ENCODE results near the gene SLC23A2.

The SLC23A2 gene

DNA sequence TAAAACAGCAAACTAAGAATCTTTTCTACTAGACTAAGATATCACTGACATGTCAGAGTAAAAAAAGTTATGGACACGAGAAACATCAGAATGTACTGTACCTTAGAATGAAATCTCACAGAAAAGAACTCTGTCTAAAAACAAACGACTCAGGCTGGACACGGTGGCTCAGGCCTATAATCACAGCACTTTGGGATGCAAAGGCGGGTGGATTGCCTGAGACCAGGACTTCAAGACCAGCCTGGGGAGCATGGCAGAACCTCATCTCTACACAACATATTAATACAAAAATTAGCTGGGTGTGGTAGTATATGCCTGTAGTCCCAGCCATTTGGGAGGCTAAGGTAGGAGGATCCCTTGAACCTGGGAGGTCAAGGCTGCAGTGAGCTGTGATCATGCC lies 157.0 kb downstream of the SLC23A2 start:
- no peak overlapping the region for H3K4me3 ChIP-seq (replicated peaks; ENCODE audit: low read depth, low read length)
- DNase-seq (ENCODE audit: extremely low read depth, low read depth) = no peak
- TF ChIP-seq, protein P1, sequence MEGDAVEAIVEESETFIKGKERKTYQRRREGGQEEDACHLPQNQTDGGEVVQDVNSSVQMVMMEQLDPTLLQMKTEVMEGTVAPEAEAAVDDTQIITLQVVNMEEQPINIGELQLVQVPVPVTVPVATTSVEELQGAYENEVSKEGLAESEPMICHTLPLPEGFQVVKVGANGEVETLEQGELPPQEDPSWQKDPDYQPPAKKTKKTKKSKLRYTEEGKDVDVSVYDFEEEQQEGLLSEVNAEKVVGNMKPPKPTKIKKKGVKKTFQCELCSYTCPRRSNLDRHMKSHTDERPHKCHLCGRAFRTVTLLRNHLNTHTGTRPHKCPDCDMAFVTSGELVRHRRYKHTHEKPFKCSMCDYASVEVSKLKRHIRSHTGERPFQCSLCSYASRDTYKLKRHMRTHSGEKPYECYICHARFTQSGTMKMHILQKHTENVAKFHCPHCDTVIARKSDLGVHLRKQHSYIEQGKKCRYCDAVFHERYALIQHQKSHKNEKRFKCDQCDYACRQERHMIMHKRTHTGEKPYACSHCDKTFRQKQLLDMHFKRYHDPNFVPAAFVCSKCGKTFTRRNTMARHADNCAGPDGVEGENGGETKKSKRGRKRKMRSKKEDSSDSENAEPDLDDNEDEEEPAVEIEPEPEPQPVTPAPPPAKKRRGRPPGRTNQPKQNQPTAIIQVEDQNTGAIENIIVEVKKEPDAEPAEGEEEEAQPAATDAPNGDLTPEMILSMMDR (IDR thresholded peaks at IDR 0.05; ENCODE audit: low read depth, low read length, missing control alignments) = no peak

DNA sequence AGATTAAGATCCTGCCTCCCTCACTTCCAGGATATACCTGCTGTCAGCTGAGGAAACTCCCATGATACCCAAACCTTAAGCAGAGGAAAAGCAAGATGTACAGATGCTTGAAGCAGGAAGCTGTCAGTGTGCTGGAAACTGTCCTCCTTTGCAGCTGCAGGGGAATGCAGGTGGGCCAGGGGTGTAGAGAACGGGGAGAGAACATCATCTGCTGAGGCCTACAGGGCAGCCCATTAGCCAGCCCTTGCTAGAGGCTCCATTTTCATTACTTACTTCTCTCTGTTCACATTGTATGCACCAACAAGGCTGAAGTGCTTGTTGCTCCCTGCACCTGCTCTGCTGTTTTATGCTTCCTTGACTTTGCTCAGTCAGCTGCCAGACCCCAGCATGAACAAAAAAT lies 160.5 kb downstream of the SLC23A2 start:
- H3K4me3 ChIP-seq (replicated peaks; ENCODE audit: low read depth, low read length) = no peak overlapping the region
- no peak for DNase-seq (ENCODE audit: extremely low read depth, low read depth)
- TF ChIP-seq, protein P1 (IDR thresholded peaks at IDR 0.05; ENCODE audit: low read depth, low read length, missing control alignments) = no peak

DNA sequence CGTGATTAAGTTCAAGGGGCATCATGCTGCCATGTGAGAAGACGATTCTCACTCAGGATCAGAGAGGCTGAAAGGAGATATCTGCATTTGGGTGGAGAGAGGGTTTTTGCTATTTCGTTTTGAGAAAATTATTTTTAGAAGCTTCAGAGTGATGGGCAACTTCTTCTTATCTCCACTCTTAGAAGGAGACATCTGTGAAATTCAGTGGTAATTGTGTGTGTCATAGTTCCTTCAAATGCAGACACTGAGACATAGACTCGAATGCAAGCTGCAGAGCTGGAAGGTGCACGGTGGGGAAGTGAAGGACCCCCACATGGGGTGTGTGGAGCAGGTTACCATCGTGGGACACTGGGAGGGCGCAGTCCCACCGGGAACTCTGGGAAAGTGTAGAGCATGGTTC lies 162.8 kb downstream of the SLC23A2 start:
- H3K4me3 ChIP-seq (replicated peaks; ENCODE audit: low read depth, low read length) = no peak overlapping the region
- DNase-seq (ENCODE audit: extremely low read depth, low read depth) = no peak
- TF ChIP-seq, protein P1 (IDR thresholded peaks at IDR 0.05; ENCODE audit: low read depth, low read length, missing control alignments) = no peak

DNA sequence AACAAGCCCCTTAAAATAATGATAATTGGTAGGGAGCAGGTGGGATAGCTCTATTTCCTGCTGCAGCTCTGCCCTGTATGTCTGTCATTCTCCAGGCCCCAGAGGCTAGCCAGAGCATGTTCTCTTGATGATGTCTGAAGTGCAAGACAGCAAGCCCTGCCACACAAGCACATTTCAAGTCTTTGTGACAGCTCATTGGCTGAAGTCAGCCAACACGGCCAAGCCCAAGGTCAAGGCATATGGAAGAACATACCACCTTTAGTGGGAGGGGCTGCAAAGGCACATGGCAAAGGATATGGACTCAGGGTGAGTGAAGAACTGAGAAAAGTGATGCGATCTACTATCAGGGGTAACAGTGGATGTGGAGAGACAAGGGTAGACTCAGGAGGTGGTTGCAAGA lies 163.6 kb downstream of the SLC23A2 start:
- H3K4me3 ChIP-seq (replicated peaks; ENCODE audit: low read depth, low read length) = no peak overlapping the region
- TF ChIP-seq, protein P1 (IDR thresholded peaks at IDR 0.05; ENCODE audit: low read depth, low read length, missing control alignments) = no peak
- no peak for DNase-seq (ENCODE audit: extremely low read depth, low read depth)

DNA sequence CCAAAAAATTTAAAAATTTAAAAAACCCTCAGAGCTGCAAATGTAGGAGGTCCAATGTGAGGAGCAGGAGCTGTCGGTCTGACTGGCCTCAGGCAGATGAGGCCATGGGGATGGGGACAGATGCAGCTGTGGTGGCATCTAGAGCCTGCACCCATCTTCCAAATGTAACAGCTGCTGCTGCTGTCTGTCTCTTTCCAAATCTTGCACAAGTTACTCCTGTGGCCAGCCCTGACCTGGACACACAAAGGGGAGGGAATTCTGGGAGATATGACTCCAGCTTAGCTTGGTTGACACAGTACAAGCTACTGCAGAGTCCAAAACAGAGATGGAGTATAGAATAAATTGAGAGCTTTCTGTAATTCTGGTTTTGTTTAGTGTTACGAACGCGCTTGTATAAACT lies 164.4 kb downstream of the SLC23A2 start:
- DNase-seq (ENCODE audit: extremely low read depth, low read depth) = no peak
- no peak overlapping the region for H3K4me3 ChIP-seq (replicated peaks; ENCODE audit: low read depth, low read length)
- TF ChIP-seq, protein P1 (IDR thresholded peaks at IDR 0.05; ENCODE audit: low read depth, low read length, missing control alignments) = no peak

DNA sequence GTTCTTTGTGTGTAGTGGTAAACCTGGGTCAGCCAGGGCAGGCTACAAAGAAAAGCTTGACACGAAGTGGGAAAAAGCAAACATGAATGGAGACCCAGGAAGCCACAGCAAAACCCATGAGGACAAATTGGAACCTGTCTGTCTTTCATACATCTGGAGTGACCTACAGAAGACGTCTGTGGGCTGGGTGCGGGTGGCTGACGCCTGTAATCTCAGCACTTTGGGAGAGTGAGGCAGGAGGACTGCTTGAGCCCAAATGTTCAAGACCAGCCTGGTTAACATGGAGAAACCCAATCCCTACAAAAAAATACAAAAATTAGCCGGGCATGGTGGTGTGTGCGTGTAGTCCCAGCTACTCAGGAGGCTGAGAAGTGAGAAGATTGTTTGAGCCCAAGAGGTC lies 164.8 kb downstream of the SLC23A2 start:
- no peak overlapping the region for H3K4me3 ChIP-seq (replicated peaks; ENCODE audit: low read depth, low read length)
- TF ChIP-seq, protein P1 (IDR thresholded peaks at IDR 0.05; ENCODE audit: low read depth, low read length, missing control alignments) = no peak
- DNase-seq (ENCODE audit: extremely low read depth, low read depth) = no peak
